CD4-positive, alpha-beta T cell treated with Interleukin-12 subunit alpha and Interleukin-12 subunit beta, for 1 hour (primary cell): ENCODE measurements around the gene VAT1.
"Not testable (repeated sequence)": the region's sequence is repeated elsewhere in the genome, so short reads cannot be mapped to it uniquely, and the experiment has no call there.

ENCODE experiments used
- DNase-seq: peaks from one replicate; pipeline ENCODE4 v3.0.0-alpha.2; 2020

Gene VAT1

DNA sequence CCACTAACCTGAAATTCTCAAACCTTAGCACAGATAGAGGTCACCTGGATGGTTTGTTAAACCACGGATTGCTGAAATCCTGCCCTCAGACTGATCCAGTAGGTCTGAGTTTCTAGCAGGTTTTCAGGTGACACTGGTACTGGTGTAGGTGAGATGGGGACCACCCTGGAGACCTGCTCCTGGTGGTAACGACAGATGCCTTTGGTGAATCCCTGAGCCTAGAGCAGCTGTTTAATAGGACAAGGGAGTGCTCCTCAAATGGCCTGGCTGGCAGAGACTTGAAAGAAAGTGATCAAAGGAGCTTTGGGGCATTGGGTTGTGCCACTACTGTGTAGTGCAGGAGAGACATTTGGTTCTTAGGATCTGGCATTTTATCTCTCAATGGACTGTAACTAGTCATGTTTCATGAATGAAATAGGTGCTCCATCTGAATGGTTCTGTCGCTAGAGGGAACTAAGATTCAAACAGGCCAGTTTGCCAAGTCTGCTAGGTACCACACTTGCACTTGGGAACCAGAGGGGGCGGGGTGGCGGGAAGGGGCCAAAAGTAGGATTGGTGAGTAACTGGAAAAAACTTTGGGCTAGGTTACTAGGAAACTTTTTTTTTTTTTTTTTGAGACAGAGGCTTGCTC is 18.5 kb downstream of the VAT1 start:
- DNase-seq, result no peak

DNA sequence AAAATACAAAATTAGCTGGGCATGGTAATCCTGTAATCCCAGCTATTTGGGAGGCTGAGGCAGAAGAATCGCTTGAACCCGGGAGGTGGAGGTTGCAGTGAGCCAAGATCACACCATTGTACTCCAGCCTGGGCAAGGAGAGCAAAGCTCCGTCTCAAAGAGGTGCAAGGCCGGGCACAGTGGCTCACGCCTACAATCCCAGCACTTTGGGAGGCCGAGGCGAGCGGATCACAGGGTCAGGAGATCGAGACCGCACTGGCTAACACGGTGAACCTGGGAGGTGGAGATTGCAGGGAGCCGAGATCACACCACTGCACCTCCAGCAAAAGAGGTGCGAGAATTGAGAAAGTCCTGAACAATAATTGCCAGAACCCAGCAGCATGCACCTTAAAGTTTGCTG is 21.3 kb downstream of the VAT1 start:
- DNase-seq, result not testable (repeated sequence)

DNA sequence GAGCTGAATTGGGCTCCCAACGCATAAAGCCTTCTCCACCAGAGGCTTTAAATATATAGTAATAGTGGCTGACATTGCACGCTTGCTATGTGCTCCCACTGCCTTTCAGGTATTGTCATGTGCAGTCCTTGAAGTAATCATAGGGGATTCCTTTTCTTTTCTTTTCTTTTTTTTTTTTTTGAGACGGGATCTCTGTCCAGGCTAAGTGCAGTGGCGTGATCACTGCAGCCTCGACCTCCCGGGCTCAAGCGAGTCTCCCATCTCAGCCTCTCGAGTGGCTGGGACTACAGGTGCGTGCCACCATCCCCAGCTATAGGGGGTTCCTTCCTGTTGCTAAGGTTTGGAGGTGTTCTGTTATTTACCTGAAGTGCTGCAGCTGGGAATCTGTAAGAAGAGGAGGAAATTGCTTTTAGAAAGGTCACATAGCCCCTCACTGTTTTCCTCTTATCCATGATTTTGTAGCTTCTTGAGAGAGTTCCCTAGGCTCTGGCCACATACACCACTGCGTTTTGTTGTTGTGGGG is 23.1 kb downstream of the VAT1 start:
- no peak for DNase-seq

DNA sequence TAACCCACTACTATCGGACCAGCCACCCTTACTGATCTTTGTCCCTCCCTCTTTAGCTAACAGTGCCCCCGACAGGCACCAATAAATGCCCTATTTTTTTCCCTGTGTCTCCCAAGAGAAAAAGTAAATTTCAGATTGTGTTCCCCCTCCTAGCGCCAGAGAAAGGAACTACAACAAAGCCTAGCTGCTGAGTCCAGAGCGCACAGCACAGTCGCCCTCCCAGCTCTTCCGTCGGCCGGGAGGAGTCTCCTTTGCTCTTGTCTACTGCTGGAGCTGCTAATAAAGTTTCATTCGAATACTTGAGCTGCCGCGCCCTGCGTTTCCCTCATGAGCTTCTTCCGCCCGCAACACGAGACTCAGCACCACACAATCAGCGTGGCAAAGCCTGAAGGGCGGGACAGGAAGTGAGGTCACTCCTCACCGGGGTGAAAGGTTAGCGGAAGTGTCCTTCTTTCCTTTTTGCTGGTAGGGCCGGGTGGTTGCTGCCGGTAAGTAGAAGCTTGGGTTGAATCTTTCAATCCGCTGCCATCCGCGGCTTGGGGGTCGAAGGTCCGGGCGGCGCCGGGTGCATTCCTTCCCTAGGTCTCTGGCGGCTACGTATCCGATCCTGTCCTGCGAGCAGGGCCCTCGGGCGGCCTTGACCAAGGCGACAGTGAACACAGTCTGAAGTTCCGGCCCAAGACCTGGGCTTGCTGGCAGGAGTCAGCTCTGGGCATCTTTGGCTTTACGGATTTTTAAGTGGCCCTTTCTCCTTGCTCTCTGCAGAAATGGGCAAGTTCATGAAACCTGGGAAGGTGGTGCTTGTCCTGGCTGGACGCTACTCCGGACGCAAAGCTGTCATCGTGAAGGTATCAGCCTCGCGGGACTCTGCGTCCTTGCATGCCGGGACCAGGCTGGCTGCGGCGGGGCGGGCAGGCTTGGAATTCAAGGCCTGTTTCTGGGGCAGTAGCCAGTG is 23.9 kb downstream of the VAT1 start, which contains the start of gene RPL27:
Gene RPL27, plus strand, starts transcription at position 436 of the 955 bp plus-strand sequence. Its CDS starts 332 bp downstream, at position 768.
- DNase-seq, result peak; percentile 99

DNA sequence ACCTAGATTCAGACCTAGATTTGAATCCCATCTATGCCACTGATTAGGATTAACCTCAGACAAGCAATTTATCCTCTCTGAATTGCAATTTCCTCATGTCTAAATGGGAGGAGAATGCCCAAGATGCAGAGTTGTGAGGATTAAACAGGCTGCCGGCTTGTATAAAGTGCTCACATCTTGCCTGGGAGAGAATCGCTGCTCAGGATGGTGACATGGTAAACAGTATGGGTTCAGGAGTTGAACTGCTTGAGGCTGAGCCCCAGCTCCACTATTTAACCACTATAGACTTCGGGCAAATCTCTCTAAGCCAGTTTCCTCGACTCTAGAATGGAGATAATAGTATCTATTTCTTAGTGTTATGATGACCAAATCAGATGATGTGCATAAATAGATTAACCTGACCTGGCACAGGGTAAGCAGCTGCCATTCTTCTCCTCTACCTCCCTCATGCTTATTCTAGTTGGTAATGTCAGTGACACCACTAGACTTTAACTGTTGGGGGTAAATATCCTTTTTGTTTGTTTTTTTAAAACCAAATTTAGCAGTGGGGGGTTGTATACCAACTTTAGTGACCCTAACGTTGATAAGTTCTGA is 24.7 kb downstream of the VAT1 start:
- DNase-seq, result no peak

DNA sequence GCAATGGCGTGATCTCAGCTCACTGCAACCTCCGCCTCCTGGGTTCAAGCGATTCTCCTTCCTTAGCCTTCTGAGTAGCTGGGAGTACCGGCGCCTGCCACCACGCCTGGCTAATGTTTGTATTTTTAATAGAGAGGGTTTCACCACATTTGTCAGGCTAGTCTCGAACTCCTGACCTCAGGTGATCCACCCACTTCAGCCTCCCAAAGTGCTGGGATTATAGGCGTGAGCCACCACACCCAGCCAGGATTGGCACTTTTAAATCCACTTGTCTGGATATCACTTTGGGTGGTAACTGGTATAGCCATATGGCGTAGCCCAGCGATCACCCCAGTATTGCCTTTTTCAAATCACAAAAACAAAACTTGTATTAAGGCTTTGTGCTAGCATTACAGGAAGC is 28.3 kb downstream of the VAT1 start:
- DNase-seq, result not testable (repeated sequence)

DNA sequence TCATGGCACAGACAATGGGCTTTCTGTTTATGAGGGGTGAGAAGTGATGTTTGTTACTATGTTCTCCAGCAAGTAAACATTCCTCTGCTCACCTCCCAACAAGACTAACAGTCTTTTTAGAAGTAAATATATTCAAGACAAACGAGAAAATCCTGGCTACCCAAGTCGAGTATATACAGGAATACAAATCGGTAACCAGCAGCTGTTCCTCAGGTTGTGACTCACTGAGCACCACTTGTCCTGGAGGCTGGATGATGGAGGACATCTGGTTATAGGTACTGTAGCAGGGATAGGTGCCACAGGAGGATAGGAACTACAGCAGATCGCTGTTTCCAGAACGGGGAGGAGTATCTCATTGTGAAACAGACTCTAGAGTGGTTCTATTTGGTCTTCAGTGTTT is 29.3 kb downstream of the VAT1 start:
- DNase-seq, result no peak

DNA sequence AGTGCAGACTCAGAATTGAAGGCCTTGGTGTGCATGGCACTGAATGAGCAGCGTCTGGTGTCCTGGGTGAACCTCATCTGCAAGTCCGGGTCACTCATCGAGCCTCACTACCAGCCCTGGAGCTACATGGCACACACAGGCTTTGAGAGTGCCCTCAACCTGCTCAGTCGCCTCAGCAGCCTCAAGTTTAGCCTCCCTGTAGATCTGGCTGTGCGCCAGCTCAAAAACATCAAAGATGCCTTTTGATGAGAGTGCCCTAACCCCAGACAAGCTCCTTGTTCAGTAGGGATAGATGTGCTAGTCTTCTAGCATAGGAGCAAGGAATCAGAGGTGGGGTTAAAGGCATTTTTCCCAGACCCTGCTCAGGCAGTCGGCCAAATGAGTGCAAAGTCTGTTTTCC is 30.7 kb downstream of the VAT1 start:
- DNase-seq, result no peak

DNA sequence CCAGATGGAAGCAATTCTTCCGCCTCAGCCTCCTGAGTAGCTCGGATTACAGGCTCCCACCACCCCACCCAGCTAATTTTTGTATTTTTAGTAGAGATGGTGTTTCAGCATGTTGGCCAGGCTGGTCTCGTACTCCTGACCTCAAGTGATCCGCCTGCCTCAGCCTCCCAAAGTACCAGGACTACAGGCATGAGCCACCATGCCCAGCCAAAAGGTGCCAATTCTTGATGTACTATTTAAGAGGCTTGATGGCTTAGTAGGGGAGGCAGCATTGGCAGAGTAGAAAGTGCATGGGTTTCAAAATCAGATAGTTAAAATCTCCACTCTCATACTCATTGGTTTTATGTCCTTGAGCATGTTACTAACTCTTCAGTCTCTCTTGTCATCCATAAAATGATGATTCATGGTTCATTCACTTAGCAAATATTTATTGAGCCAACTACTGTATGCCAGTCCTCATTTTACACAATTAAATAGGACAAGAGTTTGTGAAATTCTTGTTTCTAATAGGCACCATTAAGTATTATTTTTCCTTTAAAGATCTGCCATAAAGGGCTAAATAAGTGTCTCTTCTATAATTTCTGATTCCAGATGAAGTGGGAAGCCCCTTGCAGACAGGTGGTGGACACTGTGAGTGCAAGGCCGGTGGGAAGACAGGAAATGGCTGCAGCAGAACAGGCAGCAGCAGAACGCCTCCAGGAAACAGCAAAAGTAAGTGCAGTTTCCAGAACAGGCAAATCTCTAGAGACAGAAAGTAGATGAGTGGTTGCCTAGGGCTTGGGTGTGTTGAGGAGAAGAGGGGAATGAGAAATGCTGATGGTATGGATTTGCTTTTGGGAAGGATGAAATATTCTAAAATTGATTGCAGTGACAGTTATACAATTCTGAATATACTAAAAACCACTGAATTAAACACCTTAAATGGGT is 32.2 kb downstream of the VAT1 start:
- DNase-seq, result no peak

DNA sequence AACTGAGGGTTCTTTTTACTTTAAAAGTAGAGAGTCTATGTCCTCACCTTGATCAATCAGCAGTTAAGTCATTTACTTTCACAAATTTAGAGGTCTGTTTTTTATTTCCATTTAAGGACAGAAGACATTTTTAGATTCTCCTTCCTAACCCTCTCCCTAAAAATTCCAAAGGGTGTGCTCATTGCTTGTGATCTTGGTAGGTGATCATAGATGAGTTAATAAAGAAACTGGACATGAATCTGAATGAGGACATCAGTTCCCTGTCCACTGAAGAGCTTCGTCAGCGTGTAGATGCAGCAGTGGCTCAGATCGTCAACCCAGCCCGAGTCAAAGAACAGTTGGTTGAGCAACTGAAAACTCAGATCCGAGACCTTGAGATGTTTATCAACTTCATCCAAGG is 33.0 kb downstream of the VAT1 start:
- DNase-seq, result no peak

DNA sequence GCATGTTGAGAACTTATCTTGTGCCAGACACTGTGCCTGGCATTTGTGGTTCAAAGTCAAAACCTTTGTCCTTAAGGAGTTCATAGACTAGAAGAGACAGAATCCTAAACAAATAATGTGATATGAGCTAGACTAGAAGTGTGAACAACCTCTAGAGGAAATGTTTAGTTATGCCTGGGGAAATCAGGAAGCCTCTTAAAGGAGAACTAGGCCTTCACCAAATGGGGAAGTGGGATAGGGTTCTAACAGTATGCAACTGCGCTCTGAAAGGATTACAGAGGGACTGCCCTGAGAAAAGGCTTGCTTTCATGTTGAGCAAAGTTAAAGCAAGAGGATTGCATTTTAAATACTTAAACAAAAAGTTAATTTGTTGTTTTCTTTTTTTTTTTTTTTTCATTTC is 37.0 kb downstream of the VAT1 start:
- no peak for DNase-seq

DNA sequence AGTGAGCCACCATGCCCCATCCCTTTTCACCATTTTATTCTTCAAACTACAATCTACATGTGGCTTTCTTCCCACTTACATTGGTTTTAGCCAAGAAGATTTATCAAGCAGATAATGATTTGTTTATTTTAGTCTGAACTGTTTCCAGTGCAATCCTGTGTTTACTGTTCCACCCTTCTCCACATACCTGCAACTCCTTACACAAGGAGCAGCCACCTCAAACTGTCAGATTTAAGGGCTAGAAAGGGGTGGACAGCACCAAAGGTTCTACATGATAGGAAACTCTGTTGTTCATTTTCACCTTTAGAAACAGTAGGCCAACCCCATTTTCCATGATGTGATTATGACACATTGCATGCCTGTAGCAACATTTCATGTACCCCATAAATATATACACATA is 39.9 kb downstream of the VAT1 start:
- no peak for DNase-seq

DNA sequence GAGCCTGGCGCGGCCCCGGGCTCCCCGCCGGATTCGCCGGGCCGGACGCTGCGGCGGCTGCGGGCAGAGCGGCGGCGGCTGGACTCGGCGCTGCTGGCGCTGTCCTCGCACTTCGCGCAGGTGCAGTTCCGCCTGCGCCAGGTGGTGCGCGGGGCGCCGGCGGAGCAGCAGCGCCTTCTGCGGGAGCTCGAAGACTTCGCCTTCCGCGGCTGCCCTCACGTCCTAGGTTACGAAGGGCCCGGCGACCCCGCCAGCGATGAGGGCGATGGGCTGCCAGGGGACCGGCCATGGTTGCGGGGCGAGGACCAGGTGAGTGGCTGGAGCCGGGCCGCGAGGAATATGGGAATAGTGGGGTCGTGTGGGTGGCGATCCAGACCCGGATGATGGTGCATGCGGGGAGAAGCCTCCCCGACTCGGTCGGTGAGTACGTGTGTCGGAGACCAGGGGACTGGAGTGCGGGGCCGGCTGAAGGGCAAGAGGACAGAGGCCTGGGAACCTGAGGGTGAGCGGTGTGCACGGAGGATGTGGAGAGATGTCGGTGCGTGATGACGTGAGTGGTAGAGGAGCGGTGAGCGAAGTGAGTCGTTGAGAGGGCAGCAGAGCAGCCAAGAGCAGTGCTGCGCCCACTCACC is 41.3 kb downstream of the VAT1 start:
- peak; percentile 61 for DNase-seq

DNA sequence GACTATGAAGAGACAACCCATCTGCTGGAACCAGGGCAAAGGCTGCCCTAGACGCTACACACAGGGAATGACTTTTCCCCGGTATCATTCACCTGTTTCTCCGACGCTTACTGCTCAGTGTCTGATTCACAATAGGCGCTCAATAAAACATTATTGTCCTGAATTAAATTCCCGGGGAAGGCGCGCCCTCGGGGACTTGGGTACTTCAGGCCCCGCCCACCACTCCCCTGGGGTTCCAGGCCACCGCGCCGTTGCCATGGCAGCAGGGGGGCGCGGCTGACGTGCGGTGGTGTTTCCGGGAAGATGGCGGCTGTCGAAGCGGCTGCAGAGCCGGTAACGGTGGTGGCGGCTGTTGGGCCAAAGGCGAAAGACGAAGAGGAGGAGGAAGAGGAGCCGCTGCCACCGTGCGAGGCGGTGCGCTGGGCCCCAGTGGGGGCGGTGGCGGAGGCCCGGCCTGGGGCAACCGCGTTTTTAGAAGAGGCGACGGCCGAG is 41.9 kb downstream of the VAT1 start, which contains the start of gene RUNDC1:
Gene RUNDC1, plus strand, starts transcription at position 292 of the 492 bp plus-strand sequence. Its CDS starts 12 bp downstream, at position 304.
- DNase-seq, result peak; percentile 91

DNA sequence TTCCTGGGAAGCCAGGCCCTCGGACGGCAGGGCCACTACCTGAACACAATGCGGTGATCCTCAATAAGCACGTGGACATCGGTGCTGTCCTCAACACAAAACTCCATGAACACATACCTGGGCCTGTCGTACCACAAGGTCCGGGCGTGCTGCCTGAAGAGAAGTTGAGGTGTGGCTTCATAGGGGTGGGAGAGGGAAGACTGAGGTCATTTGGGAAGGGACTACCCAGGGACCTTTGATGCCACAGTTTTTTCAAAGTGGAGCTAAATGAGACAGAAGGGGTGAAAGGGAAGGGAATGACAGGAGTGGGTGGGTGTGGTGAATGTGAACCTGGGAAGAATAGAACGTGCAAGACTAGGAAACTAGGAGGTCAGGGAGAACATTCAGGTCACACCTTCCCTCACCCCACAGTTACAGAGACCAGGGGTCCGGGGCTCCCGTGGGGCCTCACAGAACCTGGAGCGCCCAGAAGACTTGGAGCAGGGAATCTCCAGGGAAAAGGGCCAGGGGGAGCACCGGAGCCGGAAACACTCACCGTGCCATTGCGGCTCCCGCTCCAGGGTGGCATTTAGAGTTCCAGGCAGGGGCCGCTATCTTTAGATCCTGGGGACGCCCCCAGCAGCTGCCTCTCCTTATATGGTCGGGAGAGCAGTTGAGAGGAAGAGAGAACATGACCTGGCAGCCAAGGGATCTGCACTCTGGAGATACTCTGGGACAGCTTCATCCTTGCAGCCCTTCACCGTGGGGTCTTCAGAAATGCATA is 42.5 kb downstream of the VAT1 start, which contains the start of gene PTGES3L:
Gene PTGES3L, minus strand, starts transcription at position 570 of the 763 bp plus-strand sequence. Its CDS starts 27 bp downstream, at position 543.
- DNase-seq, result no peak

DNA sequence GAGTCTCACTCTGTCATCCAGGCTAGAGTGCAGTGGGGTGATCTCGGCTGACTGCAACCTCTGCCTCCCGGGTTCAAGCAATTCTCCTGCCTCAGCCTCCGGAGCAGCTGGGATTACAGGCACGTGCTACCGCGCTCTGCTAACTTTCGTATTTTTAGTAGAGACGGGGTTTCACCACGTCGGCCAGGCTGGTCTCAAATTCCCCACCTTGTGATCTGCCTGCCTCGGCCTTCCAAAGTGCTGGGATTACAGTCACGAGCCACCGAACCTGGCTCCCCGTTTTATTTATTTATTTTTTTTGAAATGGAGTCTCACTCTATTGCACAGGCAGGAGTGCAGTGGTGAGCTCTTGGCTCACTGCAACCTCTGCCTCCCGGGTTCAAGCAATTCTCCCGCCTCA is 46.5 kb downstream of the VAT1 start:
- not testable (repeated sequence) for DNase-seq

DNA sequence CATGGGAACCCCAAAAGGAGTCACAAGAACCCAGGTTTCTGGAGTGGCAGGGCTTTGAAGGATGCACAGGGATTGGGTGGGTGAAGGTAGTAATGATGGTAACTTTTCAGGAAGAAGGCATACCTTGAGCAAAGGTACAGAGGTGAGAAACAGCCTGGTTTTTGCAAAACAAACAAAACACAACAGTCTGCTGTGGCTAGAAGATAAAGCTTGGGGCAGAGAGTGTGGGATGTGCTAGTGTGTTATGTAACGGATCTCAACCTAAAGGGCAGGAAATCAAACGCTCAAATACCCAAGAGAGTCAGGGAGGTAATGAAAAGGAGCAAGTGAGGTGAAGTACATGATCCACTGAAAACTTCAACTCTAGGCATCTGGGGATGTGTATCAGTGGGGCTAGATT is 46.9 kb downstream of the VAT1 start:
- DNase-seq, result no peak

DNA sequence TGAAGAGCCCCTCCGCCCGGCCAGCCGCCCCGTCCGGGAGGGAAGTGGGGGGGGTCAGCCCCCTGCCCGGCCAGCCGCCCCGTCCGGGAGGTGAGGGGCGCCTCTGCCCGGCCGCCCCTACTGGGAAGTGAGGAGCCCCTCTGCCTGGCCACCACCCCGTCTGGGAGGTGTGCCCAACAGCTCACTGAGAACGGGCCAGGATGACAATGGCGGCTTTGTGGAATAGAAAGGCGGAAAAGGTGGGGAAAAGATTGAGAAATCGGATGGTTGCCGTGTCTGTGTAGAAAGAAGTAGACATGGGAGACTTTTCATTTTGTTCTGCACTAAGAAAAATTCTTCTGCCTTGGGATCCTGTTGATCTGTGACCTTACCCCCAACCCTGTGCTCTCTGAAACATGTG is 48.9 kb downstream of the VAT1 start:
- DNase-seq, result not testable (repeated sequence)

DNA sequence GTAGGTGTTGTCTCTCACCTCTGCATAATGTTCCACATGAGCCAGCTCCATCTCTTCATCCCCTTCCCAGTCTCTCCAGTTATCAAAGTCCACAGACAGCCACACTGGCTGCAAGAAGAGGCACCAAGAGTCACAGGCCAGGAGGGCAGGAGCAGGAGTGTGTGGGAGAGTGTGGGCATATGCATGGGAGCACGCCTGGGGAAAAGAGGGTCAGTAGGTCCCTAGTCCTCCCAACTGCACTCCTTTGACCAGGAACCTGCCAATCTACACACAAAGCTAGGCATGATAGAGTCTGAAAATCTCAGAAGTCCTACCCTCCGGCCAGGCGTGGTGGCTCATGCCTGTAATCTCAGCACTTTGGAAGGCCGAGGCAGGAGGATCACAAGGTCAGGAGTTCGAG is 50.6 kb downstream of the VAT1 start:
- DNase-seq, result no peak

DNA sequence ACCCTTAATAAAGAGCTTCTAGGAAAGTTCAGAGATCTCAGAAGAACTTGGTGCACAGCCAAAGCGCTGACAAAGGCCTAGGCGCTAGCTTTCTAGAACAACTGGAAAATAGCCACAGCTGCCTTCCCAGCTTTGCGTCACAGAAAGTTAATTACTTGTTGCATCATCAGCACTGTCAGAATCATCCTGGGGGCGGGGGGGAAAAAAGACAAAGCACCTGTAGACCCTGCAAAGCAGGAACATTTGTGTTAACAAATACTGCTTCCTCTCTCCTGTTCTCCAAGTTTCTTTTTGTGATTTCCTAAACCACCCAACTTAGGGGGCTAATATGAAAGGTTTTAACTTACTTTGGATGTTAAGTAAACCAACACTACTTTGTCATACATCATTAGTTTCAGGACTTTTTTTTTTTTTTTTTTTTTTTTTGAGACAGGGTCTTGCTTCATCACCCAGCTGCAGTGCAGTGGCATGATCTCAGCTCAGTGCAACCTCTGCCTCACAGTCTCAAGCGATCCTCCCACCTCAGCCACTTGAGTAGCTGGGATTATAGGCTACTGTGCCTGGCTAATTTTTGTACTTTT is 53.1 kb downstream of the VAT1 start:
- no peak for DNase-seq
